ENCODE results near the gene GPI. TPM values are rescaled to one million over a fixed set of nuclear protein-coding genes. Genes with fewer than 3 reads are reported as not detected.

The GPI gene
- polyA plus RNA-seq, 1 donor (not counting 4 experiments of a cell fraction or from before 2014, with no cell fraction given) = 123 TPM

DNA sequence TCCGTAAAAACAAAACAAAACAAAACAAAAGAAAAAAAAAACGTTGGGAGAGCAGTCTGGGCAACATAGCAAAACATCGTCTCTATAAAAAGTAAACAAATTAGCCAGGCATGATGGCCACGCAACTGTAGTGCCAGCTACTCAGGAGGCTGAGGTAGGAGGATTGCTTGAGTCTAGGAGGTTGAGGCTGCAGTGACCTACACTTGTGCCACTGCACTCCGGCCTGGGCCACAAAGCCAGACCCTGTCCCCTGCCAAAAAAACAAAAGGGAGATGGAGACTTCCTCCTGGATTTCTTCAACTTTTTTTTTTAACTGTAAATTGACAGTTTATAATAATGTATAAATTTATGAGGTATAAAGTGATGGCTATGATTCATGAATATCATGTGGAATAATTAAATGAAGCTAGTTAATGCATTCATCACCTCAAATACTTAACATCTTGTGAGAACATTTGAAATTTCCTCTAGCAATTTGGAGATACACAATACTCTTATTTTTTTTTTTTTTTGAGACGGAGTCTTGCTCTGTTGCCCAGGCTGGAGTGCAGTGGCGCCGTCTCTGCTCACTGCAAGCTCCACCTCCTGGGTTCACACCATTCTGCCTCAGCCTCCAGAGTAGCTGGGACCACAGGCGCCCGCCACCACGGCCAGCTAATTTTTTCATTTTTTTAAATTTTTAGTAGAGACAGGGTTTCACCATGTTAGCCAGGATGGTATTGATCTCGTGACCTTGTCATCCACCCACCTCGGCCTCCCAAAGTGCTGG, 41.1 kb downstream of the GPI start:
- H3K9me3 ChIP-seq (ENCODE audit: control insufficient read depth, low read depth, low read length) = no peaks in the 10 kb centered on the region
- dilution Hi-C loops (cut with MboI; ENCODE audit: extremely low pct_ligation_motif_present, low sequenced_read_pairs) = no loop called here
- peaks cover 18% of the 10 kb centered on the region for H3K79me2 ChIP-seq (ENCODE audit: control insufficient read depth, insufficient read depth, low read length)
- FAIRE-seq (no peak), DNase-seq (ENCODE audit: low read depth, low spot score) (no peak)
- H3K27me3 ChIP-seq (ENCODE audit: control insufficient read depth, extremely low read depth, insufficient read depth, low read length) = no peaks in the 10 kb centered on the region
- no peak for TF ChIP-seq EZH2 (IDR thresholded peaks at IDR 0.05; ENCODE audit: low read length)
- no peak for TF ChIP-seq CTCF (optimal IDR thresholded peaks at IDR 0.05 in 1 of 3, IDR thresholded peaks at IDR 0.05 in 1 of 3, conservative IDR thresholded peaks at IDR 0.05 in 1 of 3; ENCODE audit: extremely low read depth in 1 of 3, insufficient read depth in 2 of 3, low read length in 3 of 3)
- H3K9me1 ChIP-seq (ENCODE audit: control insufficient read depth, extremely low read depth, insufficient read depth, low read length) = no peaks in the 10 kb centered on the region
- no peak overlapping the region for H3K4me3 ChIP-seq (ENCODE audit: control insufficient read depth in 2 of 3, extremely low read depth in 1 of 3, insufficient read depth in 2 of 3, low read depth in 1 of 3, low read length in 3 of 3)
- no peak overlapping the region for H3K27ac ChIP-seq (ENCODE audit: control insufficient read depth, insufficient read depth, low read length)
- H4K20me1 ChIP-seq (ENCODE audit: control insufficient read depth, extremely low read depth, insufficient read depth, low read length) = no peaks in the 10 kb centered on the region
- no peak overlapping the region for H3K9ac ChIP-seq (ENCODE audit: control insufficient read depth, extremely low read depth, insufficient read depth, low read length)
- no peak overlapping the region for H2AFZ ChIP-seq (ENCODE audit: control insufficient read depth, low read length)
- H3K4me2 ChIP-seq (ENCODE audit: control insufficient read depth, extremely low read depth, insufficient read depth, low read depth, low read length) = no peak overlapping the region
- H3K36me3 ChIP-seq (ENCODE audit: control insufficient read depth in 2 of 2, extremely low read depth in 1 of 2, insufficient read depth in 2 of 2, low read length in 2 of 2) = peaks cover 4 to 8% of the 10 kb centered on the region in 2 experiments
- H3K4me1 ChIP-seq (ENCODE audit: control insufficient read depth, extremely low read depth, insufficient read depth, low read length) = peaks cover 3% of the 10 kb centered on the region

GRCh38 chr19:34408411-34408810, 43.4 kb downstream of the GPI start:
- Histone ChIP-seq H3K79me2 (ENCODE audit: control insufficient read depth, insufficient read depth, low read length) (peaks cover 18% of the 10 kb centered on the region), H3K36me3 (ENCODE audit: control insufficient read depth in 2 of 2, extremely low read depth in 1 of 2, insufficient read depth in 2 of 2, low read length in 2 of 2) (peaks cover 4 to 11% of the 10 kb centered on the region in 2 experiments)

More at GRCh38 chr19:34408411-34408810, 43.4 kb downstream of the GPI start:
- dilution Hi-C loops (cut with MboI; ENCODE audit: extremely low pct_ligation_motif_present, low sequenced_read_pairs) = no loop called here
- Histone ChIP-seq H4K20me1 (ENCODE audit: control insufficient read depth, extremely low read depth, insufficient read depth, low read length) (no peaks in the 10 kb centered on the region), H3K4me3 (ENCODE audit: control insufficient read depth in 2 of 3, extremely low read depth in 1 of 3, insufficient read depth in 2 of 3, low read depth in 1 of 3, low read length in 3 of 3) (no peak overlapping the region), H3K9ac (ENCODE audit: control insufficient read depth, extremely low read depth, insufficient read depth, low read length) (no peak overlapping the region), H3K9me1 (ENCODE audit: control insufficient read depth, extremely low read depth, insufficient read depth, low read length) (no peaks in the 10 kb centered on the region), H3K9me3 (ENCODE audit: control insufficient read depth, low read depth, low read length) (no peaks in the 10 kb centered on the region), H3K4me1 (ENCODE audit: control insufficient read depth, extremely low read depth, insufficient read depth, low read length) (peaks cover 3% of the 10 kb centered on the region), H3K27me3 (ENCODE audit: control insufficient read depth, extremely low read depth, insufficient read depth, low read length) (no peaks in the 10 kb centered on the region), H3K4me2 (ENCODE audit: control insufficient read depth, extremely low read depth, insufficient read depth, low read depth, low read length) (no peak overlapping the region), H2AFZ (ENCODE audit: control insufficient read depth, low read length) (no peak overlapping the region), H3K27ac (ENCODE audit: control insufficient read depth, insufficient read depth, low read length) (no peak overlapping the region)
- DNase-seq (ENCODE audit: low read depth, low spot score) (no peak), FAIRE-seq (no peak)
- TF ChIP-seq CTCF (optimal IDR thresholded peaks at IDR 0.05 in 1 of 3, IDR thresholded peaks at IDR 0.05 in 1 of 3, conservative IDR thresholded peaks at IDR 0.05 in 1 of 3; ENCODE audit: extremely low read depth in 1 of 3, insufficient read depth in 2 of 3, low read length in 3 of 3) (no peak), EZH2 (IDR thresholded peaks at IDR 0.05; ENCODE audit: low read length) (no peak)
